COR-L47 (cell line): Measurements from ENCODE around the gene MCRIP2.

Experiments used
- DNase-seq: peaks from one replicate; lab custom pipeline; 2025; lab: John Stamatoyannopoulos, UW

Gene MCRIP2

DNA sequence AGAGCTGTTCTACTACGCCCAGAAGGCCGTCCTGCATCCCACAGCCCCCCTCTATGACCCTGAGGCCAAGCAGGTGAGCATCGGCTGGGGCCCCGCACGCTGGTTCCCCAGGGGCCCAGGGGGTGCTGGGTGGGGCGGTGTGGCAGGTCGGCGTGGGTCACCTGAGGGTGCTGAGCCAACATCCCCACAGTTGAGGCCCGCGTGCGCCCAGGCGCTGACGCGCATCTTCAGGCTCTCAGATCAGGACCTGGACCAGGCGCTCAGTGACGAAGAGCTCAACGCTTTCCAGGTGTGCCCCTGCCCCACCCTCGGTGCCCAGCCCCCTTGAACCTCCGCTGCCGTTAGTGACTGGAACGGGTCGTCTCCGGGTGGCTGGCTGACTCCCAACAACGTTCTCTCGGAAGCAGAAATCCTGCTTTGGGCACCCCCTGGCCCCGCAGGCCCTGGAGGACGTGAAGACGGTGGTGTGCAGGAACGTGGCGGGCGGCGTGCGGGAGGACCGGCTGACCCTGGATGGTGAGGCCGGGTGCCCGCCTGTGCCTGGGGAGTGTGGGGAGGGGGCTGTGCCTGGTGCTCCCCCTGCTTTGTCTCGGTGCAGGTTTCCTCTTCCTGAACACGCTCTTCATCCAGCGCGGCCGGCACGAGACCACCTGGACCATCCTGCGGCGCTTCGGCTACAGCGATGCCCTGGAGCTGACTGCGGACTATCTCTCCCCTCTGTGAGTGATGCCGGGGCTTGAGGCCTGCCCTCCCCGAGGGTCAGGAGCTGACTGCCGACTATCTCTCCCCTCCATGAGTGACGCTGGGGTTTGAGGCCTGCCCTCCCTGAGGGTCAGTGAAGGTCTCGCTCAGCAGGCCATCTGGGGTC lies 29.1 kb downstream of the MCRIP2 start:
- DNase-seq, result no peak

DNA sequence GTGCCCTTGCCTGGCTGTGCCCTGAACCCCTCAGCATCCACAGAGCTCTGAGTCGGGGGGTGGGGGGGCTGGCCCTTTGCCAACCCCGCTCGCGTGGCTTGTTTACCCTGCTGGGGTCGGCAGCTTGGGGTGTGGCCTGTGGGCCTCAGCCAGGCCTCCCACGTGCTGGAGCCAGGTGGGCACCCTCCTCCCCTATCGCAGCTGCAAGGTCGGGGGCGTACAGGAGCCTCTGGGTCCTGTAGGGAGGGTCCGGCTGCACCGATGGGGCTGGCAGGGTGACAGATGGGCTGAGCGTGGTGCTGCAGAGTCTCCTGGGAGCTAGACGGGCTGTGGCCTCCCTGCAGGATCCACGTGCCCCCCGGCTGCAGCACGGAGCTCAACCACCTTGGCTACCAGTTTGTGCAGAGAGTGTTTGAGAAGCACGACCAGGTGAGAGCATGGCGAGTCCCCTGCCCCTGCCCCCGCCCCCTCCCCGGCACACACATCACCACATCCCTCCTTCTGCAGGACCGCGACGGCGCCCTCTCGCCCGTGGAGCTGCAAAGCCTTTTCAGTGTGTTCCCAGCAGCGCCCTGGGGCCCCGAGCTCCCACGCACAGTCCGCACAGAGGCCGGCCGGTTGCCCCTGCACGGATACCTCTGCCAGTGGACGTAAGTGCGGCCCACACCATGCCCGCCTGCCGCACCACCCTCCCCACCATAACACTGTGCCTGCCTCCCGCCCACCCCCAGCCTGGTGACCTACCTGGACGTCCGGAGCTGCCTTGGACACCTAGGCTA lies 29.9 kb downstream of the MCRIP2 start:
- DNase-seq, result no peak

DNA sequence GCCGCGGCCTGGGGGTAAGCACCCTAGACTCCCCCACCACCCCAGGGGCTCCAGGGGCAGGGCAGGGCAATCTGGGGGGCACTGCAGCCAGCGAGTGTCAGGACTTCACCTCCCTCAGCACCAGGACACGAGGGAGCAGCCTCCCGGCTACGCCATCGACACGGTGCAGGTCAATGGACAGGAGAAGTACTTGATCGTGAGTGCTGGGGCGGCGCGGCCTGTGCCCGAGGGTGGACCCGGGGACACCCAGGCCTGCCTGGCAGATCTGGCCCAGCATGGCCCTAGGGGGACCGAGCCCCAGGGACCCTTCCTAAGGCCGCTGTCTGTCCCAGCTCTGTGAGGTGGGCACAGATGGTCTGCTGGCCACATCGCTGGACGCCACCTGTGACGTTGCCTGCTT lies 30.7 kb downstream of the MCRIP2 start:
- no peak for DNase-seq

DNA sequence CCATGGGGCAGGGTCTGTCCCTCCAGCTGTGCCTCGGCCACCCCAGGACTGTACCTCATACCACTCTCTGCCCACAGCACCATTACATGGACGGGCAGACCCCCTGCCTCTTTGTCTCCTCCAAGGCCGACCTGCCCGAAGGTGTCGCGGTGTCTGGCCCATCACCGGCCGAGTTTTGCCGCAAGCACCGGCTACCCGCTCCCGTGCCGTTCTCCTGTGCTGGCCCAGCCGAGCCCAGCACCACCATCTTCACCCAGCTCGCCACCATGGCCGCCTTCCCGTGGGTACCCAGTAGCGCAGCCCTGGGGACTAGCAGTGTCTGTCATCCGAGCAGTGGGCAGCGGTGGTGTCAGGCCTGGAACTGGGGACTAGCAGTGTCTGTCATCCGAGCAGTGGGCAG lies 31.2 kb downstream of the MCRIP2 start:
- DNase-seq, result no peak

DNA sequence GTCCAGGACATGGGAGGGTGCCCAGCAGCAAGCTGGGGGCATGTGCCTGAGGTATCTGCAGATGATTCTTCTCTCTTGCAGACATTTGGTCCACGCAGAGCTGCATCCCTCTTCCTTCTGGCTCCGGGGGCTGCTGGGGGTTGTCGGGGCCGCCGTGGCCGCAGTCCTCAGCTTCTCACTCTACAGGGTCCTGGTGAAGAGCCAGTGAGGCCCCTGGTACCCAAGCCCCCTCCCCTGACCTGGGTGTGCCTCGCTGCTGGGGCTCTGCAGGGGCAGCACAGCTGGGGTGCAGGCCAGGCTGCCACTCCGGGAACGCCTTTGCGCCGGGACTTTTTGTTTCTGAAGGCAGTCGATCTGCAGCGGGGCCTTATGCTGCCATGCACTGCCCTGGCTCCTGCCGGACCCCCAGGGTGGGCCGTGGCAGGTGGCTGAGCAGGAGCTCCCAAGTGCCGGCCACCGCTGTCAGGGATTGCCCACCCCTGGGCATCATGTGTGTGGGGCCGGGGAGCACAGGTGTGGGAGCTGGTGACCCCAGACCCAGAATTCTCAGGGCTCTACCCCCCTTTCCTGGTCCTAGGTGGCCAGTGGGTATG lies 31.9 kb downstream of the MCRIP2 start:
- no peak for DNase-seq

DNA sequence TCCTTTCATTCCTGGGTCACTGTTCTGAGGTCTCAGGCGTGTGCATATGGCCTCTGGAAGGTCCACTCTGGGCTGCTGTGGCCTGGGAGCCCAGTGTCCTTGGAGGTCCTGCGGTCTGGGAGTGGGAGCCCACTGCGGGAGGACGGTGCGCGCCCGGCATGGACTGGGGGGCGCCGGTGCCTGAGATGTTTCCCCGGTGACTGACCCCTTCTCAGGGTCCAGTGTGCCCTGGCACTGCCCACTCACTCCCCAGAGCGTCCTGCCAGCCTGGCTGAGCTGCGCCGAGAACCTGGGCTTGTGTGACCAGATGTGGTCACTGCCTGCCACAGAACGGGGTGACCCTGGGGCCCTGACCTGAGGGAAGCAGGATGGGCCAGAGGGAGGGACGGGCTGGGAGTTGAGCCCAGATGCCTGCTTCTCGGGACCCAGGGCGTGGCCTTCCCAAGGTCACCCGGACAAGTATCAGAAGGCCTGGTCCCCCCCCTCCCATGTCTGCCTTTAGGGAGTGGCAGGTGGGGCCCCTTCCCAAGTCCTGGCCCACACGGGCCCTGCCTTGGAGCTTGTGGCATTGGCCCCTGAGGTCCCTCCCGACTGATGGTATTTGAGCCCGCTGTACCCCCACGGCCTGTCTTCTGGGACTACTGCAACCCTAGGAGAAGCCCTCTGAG lies 32.7 kb downstream of the MCRIP2 start:
- no peak for DNase-seq

DNA sequence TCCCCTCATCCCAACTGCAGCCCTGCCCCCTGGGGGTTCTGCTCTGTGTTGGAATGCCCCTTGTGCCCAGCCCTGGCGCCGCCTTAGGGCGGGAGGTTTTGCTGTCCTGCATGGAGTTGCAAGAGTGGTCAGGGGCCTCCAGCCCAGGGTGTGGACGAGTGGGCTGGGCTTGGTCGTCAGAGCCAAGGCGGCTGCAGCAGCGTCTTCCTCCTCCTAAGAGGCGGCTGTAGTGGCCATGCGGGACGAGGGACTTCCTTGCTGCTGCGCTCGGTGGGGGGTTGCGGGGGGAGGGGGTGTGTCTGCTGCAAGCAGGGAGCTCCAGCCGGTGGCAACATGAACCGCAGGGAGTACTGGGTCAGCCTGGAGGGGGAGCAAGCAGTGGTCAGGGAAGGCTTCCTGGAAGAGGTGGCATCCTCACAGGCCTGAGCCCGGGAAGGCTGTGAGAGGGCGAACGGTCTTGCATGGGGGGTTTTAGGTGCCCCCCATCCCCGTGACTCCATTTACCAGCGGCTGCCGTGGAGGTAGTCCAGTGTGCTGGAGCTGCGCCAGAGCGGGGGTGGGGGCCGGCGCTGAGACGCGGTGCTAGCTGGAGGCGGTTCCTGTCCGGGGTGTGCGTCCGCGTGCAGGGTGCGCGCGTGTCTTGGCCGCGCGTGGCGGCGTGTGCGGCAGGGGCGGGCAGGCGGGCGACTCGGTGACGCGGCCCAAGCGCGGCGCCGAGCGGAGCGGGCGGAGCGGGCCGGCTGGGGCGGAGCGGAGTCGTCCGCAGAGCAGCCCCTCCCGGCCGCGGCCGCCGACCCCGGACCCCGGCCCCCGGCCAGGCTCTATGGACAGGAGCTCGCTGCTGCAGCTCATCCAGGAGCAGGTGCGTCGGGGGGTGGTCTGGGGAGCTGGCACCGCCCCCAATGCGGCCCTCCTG lies 33.6 kb downstream of the MCRIP2 start, which contains the start of gene RHBDL1:
Gene RHBDL1 (plus strand): TSS at position 704 of the 916 bp plus-strand sequence. CDS start 120 bp downstream, at position 824.
- no peak for DNase-seq

DNA sequence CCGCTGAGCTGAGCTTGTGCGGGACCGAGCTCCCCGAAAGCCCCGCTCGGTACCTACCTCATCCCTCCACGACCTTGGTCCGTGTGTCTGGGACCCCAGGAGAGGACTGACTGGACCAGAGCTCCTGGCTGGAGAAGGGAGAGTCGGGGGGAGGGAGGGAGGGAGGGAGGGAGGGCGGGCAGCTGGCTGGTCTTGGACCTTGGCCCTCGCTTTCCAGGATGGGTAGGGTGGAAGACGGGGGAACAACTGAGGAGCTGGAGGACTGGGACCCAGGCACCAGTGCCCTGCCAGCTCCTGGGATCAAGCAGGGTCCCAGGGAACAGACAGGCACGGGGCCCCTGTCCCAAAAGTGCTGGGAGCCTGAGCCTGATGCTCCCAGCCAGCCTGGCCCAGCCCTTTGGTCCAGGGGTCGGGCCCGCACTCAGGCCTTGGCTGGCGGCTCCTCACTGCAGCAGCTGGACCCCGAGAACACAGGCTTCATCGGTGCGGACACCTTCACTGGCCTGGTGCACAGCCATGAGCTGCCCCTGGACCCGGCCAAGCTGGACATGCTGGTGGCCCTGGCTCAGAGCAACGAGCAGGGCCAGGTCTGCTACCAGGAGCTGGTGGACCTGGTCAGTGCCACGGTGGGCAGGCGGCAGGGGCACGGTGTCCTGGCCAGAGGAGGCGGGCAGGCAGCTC lies 34.4 kb downstream of the MCRIP2 start:
- no peak for DNase-seq

DNA sequence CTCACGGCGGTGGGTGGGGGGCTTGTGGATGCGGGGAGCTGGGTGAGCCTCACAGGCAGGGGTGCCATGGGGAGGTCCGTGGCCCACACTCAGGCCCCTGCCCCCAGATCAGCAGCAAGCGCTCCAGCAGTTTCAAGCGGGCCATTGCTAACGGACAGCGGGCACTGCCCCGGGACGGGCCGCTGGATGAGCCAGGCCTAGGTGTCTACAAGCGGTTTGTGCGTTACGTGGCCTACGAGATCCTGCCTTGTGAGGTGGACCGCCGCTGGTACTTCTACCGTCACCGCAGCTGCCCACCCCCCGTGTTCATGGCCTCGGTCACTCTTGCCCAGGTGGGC lies 34.9 kb downstream of the MCRIP2 start:
- DNase-seq, result no peak

DNA sequence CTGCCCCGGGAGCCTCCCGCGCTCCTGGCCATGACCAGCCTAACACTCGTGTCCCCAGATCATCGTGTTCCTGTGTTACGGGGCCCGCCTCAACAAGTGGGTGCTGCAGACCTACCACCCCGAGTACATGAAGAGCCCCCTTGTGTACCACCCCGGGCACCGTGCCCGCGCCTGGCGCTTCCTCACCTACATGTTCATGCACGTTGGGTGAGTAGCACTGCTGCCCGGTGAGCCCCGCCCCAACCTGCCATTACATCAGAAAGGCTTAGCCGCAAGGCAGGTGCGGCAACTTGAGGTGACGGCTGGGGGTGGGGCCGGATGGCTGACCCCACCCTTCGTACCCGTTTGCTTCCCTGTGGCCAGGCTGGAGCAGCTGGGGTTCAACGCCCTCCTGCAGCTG lies 35.3 kb downstream of the MCRIP2 start:
- DNase-seq, result peak; percentile 86

DNA sequence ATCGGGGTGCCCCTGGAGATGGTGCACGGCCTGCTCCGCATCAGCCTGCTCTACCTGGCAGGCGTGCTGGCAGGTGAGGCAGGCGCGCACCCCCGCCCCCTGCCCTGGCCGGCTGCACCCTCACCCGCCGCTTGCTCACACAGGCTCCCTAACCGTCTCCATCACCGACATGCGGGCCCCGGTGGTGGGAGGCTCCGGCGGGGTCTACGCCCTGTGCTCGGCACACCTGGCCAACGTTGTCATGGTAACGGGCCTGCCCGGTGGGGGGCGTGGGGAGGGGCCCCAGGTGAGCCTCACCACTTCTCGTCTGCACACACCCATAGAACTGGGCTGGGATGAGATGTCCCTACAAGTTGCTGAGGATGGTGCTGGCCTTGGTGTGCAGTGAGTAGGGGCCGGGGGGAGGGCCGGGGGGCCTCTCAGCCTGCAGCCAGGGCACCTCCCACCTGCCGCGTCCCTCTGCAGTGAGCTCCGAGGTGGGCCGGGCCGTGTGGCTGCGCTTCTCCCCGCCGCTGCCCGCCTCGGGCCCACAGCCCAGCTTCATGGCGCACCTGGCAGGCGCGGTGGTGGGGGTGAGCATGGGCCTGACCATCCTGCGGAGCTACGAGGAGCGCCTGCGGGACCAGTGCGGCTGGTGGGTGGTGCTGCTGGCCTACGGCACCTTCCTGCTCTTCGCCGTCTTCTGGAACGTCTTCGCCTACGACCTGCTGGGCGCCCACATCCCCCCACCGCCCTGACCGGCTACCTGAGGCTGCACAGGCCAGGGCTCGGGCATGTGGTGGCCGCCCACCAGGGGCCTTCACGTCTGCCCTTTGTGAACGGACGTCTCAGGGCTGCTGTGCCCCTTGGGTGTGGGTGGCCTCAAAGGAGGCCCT lies 35.9 kb downstream of the MCRIP2 start:
- DNase-seq, result peak; percentile 64

DNA sequence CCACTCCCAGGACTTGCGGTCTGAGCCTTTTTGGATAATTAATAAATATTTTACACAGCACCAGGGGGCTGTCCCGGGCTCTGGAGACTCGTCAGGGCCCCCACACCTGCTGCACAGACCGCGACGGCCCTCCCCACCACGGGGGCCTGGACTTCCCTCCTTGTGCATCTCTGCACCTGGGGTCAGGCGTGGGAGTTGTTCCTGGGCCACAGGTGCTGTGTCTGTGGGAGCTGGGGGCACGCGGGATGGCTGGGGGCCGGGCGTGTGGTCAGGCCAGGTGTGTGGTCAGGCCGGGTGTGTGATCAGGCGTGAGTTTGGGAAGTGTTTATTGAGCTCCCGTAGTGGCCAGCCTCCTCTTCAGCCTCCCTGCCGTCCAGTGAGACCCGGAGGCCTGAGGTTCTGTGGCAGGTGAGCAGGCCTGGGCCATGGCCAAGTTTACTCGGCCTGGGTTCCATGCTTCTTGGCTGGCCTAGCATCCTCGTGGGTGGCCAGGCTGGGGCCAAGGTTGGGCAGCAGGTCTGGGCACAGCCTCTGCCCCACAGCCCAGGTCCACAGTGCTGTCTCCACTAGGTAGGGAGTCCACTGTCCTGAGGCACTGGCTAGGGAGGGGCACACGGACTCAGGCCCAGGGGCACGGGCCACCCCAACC lies 36.7 kb downstream of the MCRIP2 start:
- no peak for DNase-seq

DNA sequence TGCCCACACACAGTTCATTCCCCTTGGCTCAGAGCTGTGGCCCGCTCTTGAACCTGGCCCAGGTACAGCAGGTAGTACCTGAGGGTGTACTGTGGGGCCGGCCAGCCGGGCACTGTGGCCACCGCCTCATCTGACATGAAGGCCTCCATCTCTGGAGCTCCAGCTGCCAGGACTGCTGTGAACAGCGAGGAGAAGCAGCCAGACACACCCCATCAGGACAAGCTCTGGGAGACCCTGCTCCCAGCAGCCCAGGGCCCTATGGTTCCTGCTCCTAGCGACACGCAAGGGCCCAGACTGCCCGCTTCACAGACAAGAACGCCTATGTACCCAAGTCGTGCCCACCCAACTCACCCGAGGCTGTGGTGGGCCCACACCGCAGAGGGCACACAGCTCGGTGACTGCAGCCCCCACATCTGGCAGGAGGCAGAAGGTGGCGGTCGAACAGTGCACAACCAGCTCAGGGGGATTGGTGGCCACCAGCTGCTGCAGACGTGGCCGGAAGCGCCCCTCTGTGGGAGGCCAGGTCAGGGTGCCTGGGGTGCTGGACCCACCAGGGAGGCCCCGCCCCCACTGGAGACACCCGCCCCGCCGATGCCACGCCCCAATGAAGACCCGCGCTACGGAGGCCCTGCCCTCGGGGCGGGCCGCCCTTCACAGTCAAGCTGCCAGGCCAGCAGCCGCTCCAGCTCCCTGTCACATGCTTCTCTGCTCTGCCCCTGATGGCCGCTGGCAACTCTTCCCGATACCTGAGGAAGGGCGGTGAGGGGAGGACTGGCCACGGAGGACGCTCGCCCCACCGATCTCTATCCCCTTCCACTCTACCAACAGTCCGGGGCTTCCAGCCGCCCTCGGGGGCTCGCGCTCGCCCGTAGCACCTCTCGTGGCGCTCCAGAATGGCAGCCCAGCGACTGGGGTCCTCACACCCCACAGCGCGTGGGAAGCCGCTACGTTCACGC lies 37.5 kb downstream of the MCRIP2 start:
- DNase-seq, result no peak

DNA sequence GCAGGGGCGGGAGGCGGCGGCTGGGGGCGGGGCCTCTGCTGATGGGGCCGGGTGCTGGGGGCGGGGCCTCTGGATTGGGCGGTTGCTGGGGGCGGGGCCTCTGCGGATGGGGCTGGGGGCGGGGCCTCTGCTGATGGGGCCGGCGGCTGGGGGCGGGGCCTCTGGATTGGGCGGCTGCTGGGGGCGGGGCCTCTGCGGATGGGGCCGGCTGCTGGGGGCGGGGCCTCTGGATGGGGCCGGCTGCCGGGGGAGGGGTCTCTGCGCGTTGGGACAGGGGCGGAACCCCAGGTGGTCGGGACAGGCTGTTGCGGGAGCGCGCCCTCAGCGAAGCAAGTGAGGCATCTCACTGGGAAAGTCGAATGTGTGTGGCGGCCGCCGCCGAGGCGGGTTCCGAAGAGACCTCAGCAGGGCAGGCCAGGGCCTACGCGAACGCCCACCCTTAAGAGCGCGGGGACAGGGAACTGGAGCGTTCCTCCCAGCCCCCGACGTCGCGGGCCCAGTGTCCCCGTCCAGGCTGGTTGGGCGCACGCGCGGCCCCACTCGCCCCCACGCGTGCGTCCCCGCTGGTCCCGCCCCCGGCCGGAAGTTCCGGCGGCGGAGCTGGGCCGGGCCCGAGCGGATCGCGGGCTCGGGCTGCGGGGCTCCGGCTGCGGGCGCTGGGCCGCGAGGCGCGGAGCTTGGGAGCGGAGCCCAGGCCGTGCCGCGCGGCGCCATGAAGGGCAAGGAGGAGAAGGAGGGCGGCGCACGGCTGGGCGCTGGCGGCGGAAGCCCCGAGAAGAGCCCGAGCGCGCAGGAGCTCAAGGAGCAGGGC lies 38.4 kb downstream of the MCRIP2 start, which contains the start of gene STUB1:
Gene STUB1 (plus strand): TSS at position 597 of the 811 bp plus-strand sequence. CDS start 116 bp downstream, at position 713.
- peak; percentile 68 for DNase-seq

DNA sequence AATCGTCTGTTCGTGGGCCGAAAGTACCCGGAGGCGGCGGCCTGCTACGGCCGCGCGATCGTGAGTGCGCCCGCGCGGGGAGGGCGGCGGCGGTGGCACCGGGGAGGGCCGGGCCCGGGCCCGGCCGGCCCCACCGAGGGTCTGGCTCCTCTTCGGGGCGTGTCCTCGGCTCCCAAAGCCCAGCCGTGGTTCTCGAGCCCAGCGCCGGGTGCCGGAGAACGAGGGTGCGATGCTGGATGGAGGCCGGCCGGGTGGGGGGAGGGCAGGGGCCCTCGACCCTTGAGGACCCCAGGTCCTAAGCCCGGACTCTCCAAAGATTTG lies 39.0 kb downstream of the MCRIP2 start:
- DNase-seq, result no peak

DNA sequence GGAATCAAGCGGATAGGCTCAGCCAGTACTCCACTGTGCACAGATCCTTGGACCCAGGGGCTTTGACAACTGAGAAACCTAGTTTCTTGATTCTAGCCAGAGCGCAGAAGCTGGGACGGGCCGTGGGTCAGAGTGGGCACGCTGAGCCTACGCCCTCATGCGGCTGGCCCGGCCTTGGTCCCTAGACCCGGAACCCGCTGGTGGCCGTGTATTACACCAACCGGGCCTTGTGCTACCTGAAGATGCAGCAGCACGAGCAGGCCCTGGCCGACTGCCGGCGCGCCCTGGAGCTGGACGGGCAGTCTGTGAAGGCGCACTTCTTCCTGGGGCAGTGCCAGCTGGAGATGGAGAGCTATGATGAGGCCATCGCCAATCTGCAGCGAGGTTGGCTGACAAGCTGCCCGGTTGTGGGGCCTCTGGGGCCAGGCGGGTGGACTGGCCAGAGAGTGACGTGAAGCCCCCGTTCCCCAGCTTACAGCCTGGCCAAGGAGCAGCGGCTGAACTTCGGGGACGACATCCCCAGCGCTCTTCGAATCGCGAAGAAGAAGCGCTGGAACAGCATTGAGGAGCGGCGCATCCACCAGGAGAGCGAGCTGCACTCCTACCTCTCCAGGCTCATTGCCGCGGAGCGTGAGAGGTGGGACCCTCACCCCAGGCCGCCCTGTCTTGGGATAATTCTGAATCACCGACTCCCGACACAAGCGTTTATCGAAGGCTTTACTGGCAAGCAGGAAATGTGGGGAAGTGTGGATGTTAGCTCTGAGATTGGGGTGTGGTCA lies 39.5 kb downstream of the MCRIP2 start:
- no peak for DNase-seq
